Panc1 (cell line): Measurements from ENCODE around the gene TPST2. TPM values are rescaled to one million over a fixed set of nuclear protein-coding genes. Genes with fewer than 3 reads are reported as not detected.

ENCODE experiments used
- ATAC-seq: fragments of 200-7000 bp; cut with Tn5 transposase; 2 replicates; pipeline ENCODE4 v1.9.1; 2020; ENCODE audit warnings: mild to moderate bottlenecking, moderate library complexity
- BruUV-seq: library from RNA; stranded (reverse); fragments of 400-500 nt; replicated peaks from 2 replicates; lab custom pipeline; 2021; lab: Mats Ljungman, UMichigan
- CTCF ChIA-PET: fragments of 300-600 bp; sonication (Branson Sonifier 250); formaldehyde crosslinking; loops from one replicate; lab custom pipeline; 2022; ENCODE audit warnings: antibody characterized with exemption; lab: Charles Lee
- POLR2A ChIA-PET: fragments of 300-600 bp; sonication (Branson Sonifier 250); formaldehyde crosslinking; loops from one replicate; lab custom pipeline; 2022; ENCODE audit warnings: antibody characterized with exemption; lab: Charles Lee
- DNase-seq: peaks from one replicate; pipeline ENCODE4 v3.0.0-alpha.2; 2010; ENCODE audit warnings: low read depth, low spot score
- H3K27ac ChIP-seq: 2 replicates; pipeline ENCODE4 v1.5.1; 2011; ENCODE audit warnings: mild to moderate bottlenecking, low read length, inconsistent platforms
- H3K27me3 ChIP-seq: fragments of 200-500 bp; sonication (Bioruptor generic); 2 replicates; pipeline ENCODE4 v1.6.0; 2014; ENCODE audit warnings: low read length, inconsistent platforms; ENCODE audit not compliant: control insufficient read depth, insufficient read depth
- H3K36me3 ChIP-seq: fragments of 200-500 bp; sonication (Bioruptor generic); 2 replicates; pipeline ENCODE4 v1.5.1; 2014; ENCODE audit warnings: inconsistent platforms, mild to moderate bottlenecking, low read length, moderate library complexity; ENCODE audit not compliant: control insufficient read depth, insufficient read depth
- H3K4me1 ChIP-seq: 2 replicates; pipeline ENCODE4 v1.5.1; 2011; ENCODE audit warnings: inconsistent platforms, mild to moderate bottlenecking, low read length, moderate library complexity; ENCODE audit not compliant: control insufficient read depth, insufficient read depth
- H3K4me3 ChIP-seq, 2 experiments: 2 replicates each; pipeline ENCODE4 v1.5.1; 2011 to 2012; ENCODE audit warnings: low read depth in 2 of 2, low read length in 2 of 2, mild to moderate bottlenecking in 2 of 2, inconsistent platforms in 1 of 2, moderate library complexity in 1 of 2
- H3K9me3 ChIP-seq: fragments of 200-500 bp; sonication (Bioruptor generic); 2 replicates; pipeline ENCODE4 v1.5.1; 2014; ENCODE audit warnings: low read depth, mild to moderate bottlenecking, inconsistent platforms, low read length, moderate library complexity; ENCODE audit not compliant: control insufficient read depth, insufficient read depth
- CTCF ChIP-seq: fragments of 450-650 bp; IDR thresholded peaks from 2 replicates; pipeline ENCODE4 v1.5.1; 2017; ENCODE audit warnings: mild to moderate bottlenecking
- POLR2AphosphoS5 ChIP-seq: IDR thresholded peaks from 2 replicates; pipeline ENCODE4 v1.6.1; 2012; ENCODE audit warnings: mild to moderate bottlenecking, low read depth, low read length, moderate library complexity
- REST ChIP-seq, 2 experiments: IDR thresholded peaks; 2 replicates each; pipeline ENCODE4 v1.6.1; 2011 to 2012; ENCODE audit warnings: low read depth in 2 of 2, control low read depth in 1 of 2, low read length in 1 of 2, mild to moderate bottlenecking in 1 of 2, moderate library complexity in 1 of 2; ENCODE audit not compliant: insufficient read depth in 1 of 2
- SIN3A ChIP-seq: IDR thresholded peaks from 2 replicates; pipeline ENCODE4 v1.6.1; 2012; ENCODE audit warnings: low read depth, mild to moderate bottlenecking, low read length, moderate library complexity, borderline replicate concordance; ENCODE audit not compliant: insufficient read depth
- TCF7L2 ChIP-seq: IDR thresholded peaks from 2 replicates; pipeline ENCODE4 v1.6.1; 2011; ENCODE audit warnings: mild to moderate bottlenecking, low read depth, low read length, inconsistent platforms
- in situ Hi-C: cut with HindIII; loops from 2 replicates; pipeline ENCODE4 v1.10.0; 2016; ENCODE audit warnings: low sequenced_read_pairs, low pct_unique_long_range_greater_than_20kb
- intact Hi-C: fragments of 100-400 bp; cut with micrococcal nuclease; formaldehyde crosslinking; loops from one replicate; pipeline ENCODE4 v1.10.0; 2022; ENCODE audit not compliant: unreplicated experiment
- total RNA-seq: library from RNA; stranded (reverse); gene quantifications from one replicate; pipeline ENCODE4 v1.2.1, GENCODE V29; 2021; ENCODE audit not compliant: unreplicated experiment

The TPST2 gene
- total RNA-seq, 1 experiment from 2014 or later: 7.1 TPM

GRCh38 chr22:26577081-26577480 lies 12.9 kb downstream of the TPST2 start:
- no peaks in the 10 kb centered on the region for H3K36me3 ChIP-seq
- no peaks in the 10 kb centered on the region for H3K4me1 ChIP-seq
- no peaks in the 10 kb centered on the region for H3K27me3 ChIP-seq
- CTCF ChIA-PET: no interaction called here
- TF ChIP-seq SIN3A (no peak), TCF7L2 (no peak), CTCF (no peak), POLR2AphosphoS5 (no peak), REST (IDR thresholded peaks at IDR 0.05; ENCODE audit: insufficient read depth in 1 of 2, low read depth in 2 of 2, low read length in 1 of 2) (no peak)
- no peak for DNase-seq
- no peak for ATAC-seq
- intact Hi-C loops (no loop called here), in situ Hi-C loops (no loop called here)
- BruUV-seq: no TSS peak
- no peaks in the 10 kb centered on the region for H3K9me3 ChIP-seq
- POLR2A ChIA-PET: no interaction called here
- H3K27ac ChIP-seq: no peak overlapping the region
- H3K4me3 ChIP-seq: no peak overlapping the region

- ATAC-seq (no peak), DNase-seq (no peak)
- no TSS peak for BruUV-seq
- intact Hi-C loops (no loop called here), in situ Hi-C loops (no loop called here)
- Histone ChIP-seq H3K27ac (no peak overlapping the region), H3K4me1 (no peaks in the 10 kb centered on the region), H3K4me3 (no peak overlapping the region), H3K27me3 (no peaks in the 10 kb centered on the region), H3K9me3 (no peaks in the 10 kb centered on the region), H3K36me3 (no peaks in the 10 kb centered on the region)
- POLR2A ChIA-PET: no interaction called here
- TF ChIP-seq CTCF (no peak), SIN3A (no peak), POLR2AphosphoS5 (no peak), REST (IDR thresholded peaks at IDR 0.05; ENCODE audit: insufficient read depth in 1 of 2, low read depth in 2 of 2, low read length in 1 of 2) (no peak), TCF7L2 (no peak)
- CTCF ChIA-PET: no interaction called here
These were observed 13.8 kb downstream of the TPST2 start for GRCh38 chr22:26576026-26576680.
